NCI-H1092 (cell line): ENCODE measurements around the gene C5AR1.
"Not testable (repeated sequence)": the region's sequence is repeated elsewhere in the genome, so short reads cannot be mapped to it uniquely, and the experiment has no call there.

Experiments used
- DNase-seq: peaks from one replicate; lab custom pipeline; 2025; lab: John Stamatoyannopoulos, UW

C5AR1 gene

DNA sequence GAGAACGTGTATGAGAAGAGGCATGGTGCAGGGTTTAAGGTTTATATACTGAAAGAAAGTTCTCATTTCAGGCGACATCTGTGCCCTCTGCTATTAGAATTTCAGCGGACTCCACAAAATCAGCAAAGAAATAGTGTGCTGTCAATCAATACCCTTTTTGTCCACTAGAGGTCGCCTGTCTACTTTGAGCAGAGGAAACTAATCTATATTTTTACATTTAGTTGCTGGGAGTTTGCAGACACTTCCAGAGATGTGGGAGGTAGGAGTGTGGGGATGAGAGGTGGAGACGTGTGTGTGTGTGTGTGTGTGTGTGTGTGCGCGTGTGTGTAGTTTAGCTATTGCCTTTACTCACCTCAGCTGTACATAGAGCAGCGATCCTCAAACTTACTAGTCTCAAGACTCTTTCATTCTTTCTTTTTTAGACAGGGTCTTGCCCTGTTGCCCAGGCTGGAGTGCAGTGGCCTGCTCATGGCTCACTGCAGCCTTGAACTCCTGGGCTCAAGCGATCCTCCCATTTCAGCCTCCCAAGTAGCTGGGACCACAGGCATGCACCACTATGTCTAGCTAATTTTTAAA lies 25.2 kb upstream of the C5AR1 start:
- DNase-seq: peak; percentile 5

DNA sequence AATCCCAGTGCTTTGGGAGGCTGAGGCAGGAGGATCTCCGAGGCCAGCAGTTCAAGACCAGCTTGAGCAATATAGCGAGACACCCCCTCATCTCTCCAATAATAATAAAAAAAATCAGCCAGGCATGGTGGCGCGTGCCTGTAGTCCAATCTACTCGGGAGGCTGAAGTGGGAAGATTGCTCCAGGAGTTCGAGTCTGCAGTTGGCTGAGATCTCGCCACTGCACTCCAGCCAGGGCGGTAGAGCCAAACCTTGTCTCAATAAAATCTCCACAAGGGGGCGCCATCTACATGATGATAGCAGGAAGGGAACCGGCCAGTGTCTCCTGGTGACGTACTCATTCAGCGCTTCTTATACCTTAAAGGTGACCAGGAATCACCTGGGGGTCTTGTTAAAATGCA lies 13.6 kb upstream of the C5AR1 start:
- peak; percentile 69 for DNase-seq

DNA sequence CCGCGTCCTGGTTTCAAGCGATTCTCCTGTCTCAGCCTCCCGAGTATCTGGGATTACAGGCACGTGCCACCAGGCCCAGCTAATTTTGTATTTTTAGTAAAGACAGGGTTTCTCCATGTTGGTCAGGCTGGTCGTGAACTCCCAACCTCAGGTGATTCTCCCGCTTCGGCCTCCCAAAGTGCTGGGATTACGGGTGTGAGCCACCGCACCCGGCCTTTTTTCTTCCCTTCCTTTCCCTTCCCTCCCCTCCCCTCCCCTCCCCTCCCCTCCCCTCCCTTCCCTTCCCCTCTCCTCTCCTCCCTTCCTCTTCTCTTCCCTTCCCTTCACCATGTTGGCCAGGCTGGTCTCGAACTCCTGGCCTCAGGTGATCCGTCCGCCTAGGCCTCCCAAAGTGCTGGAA lies 8.8 kb upstream of the C5AR1 start:
- not testable (repeated sequence) for DNase-seq

DNA sequence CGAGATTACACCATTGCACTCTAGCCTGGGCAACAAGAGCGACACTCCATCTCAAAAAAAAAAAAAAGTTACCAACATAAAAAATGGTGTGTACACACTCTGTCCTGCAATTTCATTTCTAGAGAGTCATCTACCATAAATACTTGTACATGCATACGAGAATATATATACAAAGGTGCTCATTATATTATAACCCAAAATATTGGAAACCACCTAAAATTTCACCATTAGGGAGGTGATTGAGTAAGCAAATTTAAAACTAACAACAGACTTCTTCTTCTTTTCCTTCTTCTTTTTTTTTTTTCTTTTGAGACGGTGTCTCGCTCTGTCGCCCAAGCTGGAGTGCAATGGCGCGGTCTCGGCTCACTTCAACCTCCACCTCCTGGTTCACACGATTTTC lies 7.4 kb upstream of the C5AR1 start:
- DNase-seq: no peak

DNA sequence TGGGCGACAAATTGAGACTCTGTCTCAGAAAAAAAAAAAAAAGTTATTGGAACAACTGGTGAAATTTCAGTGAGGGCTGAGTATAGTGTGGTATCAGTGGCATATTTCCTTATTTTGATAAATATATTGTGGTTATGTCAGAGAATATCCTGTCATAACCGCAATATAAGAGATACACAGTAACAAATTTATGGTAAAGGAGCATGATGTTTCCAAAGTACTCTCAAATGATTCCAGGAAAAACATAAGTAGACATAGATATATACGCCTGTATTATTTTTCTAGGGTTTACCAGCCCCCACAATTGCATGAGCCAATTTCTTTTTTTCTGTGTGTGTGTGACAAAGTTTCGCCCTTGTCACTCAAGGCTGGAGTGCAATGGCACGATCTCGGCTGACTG lies 5.7 kb upstream of the C5AR1 start:
- no peak for DNase-seq

DNA sequence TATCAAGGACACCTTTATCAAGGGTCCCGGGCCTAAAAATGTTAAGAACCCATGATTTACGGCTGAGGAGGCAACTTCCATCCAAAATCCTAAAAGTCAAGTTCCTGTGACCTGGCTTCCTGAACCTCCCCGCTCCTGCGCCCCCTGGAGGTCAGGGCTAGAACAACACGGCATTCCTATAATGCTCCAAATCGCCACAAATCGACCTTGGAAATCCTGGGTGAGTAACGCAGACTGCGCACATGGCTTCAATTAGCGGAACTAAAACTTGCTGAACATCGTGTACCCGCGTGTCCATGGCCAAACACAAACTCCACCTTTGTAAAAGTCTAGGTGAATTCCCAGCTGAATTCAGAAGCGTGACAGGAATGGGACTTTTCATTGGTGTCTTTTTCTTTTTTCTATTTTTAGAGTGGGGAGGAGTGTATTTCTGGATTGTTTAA lies 4.3 kb upstream of the C5AR1 start:
- peak; percentile 0 for DNase-seq

DNA sequence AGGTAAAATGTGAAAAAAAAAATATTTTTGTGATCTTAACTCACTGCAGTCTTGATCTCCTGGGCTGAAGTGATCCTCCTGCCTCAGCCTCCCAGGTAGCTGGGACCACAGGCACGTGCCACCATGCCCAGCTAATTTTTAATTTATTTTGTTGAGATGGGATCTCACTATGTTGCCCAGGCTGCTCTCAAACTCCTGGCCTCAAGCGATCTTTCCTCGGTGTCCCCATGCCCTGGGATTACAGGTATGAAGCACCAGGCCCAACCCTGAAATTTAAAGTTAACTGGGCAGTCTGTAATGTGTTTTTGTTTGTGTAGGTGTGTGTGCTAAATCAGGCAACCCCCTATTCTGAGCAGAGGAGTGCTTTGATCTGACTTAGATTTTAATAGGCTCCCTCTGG lies 3.4 kb upstream of the C5AR1 start:
- DNase-seq: no peak

DNA sequence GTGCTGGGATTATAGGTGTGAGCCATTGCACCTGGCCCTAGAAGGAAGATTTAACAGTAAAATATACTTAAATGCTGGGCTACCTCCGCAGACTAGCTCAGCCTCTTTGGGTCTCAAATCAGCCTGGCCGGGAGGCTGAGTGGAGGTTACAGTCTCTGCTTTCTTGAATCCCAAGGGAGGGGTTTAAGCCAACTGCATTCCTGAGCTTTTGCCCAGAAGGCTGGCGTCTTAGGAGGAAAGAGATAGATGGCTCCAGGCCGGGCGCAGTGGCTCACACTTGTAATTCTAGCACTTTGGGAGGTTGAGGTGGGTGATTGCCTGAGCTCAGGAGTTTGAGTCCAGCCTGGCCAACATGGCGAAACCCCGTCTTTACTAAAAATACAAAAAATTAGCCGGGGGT lies 623 bp upstream of the C5AR1 start:
- no peak for DNase-seq

DNA sequence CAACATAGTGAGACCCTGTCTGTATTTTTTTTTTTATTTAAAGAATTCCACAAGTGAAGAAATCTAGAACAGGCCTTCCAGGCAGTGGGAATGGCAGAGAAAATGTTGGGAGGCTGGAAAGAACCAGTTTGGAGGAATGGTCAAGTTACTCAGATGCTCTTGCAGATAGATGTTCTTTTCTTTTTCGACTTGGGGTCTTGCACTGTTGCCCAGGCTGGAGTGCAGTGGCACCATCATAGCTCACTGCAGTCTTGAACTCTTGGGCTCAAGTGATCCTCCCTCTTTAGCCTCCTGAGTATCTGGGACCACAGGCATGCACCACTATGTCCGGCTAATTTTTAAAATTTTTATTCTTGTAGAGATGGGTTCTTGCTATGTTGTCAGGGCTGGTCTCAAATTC lies 662 bp downstream of the C5AR1 start:
- DNase-seq: no peak

DNA sequence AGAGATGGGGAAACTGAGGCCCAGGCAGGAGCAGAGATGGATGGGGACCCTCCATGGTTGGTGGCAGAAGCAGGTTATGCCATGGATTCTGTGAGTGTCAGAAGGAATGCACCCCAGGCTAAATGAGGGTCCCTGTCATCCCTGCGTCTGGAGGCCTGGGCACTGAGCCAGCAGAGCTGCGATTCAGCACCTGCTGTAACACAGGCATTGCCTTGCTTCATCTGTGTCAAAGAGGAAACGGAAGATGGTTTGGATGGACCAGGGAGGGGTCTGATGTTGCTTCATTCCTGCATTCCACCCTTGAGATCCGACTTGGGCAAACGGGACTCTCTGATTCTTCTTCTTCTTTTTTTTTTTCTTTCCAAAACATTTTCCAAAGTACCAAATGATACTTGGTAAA lies 1.2 kb downstream of the C5AR1 start:
- peak; percentile 20 for DNase-seq

DNA sequence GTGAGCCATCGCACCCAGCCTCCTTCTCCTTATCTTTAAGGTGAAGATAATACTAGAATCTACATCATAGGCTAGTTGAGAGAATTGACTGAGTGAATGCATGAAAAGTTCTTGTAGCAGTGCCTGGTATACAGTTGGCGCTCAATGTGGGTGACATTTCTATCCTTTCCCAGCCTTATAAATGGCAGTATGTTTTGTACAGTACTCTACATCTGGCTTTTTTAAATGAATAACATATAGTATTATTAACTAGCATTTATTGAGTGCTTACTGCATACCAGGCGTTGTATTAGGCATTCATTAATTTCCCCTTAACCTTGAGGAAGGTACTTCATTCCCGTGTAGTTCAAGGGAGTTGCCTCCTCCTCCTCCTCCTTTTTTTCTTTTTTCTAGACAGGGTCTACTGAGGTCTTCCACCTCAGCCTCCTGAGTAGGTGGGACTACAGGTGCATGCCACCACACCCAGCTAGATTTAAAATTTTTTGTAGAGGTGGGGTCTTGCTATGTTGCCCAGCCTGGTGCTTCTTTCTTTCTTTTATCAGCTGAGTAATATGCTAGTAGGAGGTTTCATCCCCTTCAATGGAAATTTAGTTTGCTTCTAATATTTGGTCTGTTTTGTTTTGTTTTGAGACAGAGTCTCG lies 2.8 kb downstream of the C5AR1 start:
- DNase-seq: no peak

DNA sequence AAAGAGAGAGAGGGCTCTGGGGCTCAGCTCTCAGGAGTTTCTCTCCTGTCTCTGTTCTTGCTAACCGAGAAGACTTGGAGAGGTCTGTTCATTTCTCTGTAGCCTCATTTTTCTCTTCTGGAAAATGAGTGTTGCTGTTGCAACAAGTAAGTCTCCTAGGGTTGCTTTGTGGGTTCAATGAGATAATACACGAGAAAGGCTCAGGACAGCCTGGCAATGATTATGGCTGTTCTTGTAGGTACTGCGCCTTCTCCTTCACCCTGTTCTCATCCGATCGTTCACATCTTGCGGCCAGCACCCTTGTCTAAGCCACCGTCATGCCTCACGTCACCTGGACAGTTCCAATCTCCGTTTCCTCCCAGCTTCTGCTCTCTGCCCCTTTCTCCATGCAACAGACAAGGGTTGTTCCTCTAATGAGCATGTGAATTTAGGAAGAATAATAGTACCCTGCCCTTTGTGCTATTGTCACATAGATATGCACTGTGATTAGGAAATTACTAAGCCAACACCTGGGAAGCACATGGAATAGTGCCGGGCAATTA lies 4.2 kb downstream of the C5AR1 start:
- DNase-seq: no peak

DNA sequence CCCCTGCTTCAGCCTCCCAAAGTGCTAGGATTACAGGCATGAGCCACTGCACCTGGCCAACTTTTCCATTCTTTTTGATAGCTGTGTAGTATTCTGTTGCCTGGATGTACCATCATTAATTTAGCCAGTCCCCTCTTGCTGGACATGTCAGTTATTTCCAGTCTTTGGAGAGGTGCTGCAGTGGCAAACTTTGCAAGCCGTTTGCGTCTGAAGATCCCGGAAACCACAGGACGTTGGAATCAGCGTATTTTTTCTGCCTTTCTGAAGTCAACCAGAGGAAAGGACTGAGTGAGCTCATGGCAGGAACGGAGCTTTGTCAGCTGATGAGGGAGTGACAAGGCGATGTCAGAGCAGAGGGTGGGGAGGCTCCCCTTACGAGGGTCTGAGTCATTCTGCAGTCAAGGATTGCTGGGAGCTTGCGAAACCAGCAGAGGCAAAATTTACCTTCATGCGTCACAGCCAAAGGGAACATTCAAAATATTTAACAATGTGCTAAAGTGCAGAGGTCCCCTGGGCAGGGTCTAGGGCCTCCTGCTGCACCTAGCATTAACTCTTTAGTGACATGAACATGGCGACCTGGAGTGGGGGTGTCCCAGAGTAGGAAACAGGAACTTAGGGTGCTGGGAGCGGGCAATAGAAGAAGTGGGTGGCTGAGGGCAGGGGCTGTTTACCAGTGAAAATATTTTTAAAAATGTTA lies 5.6 kb downstream of the C5AR1 start:
- no peak for DNase-seq

DNA sequence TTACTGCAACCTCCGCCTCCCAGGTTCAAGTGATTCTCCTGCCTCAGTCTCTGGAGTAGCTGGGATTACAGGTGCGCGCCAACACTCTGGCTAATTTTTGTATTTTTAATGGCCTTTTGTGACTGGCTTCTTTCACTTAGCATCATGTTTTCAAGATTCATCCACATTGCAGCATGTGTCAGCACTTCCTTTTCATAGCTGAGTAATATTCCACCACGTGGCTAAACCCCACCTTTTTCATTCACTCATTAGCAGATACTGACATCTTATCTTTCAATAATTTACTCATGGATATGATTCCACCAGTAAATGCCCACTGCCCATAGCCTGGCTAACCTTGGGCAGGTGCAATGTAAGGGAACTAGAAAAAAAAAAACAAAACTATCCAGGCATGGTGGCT lies 6.9 kb downstream of the C5AR1 start:
- no peak for DNase-seq

DNA sequence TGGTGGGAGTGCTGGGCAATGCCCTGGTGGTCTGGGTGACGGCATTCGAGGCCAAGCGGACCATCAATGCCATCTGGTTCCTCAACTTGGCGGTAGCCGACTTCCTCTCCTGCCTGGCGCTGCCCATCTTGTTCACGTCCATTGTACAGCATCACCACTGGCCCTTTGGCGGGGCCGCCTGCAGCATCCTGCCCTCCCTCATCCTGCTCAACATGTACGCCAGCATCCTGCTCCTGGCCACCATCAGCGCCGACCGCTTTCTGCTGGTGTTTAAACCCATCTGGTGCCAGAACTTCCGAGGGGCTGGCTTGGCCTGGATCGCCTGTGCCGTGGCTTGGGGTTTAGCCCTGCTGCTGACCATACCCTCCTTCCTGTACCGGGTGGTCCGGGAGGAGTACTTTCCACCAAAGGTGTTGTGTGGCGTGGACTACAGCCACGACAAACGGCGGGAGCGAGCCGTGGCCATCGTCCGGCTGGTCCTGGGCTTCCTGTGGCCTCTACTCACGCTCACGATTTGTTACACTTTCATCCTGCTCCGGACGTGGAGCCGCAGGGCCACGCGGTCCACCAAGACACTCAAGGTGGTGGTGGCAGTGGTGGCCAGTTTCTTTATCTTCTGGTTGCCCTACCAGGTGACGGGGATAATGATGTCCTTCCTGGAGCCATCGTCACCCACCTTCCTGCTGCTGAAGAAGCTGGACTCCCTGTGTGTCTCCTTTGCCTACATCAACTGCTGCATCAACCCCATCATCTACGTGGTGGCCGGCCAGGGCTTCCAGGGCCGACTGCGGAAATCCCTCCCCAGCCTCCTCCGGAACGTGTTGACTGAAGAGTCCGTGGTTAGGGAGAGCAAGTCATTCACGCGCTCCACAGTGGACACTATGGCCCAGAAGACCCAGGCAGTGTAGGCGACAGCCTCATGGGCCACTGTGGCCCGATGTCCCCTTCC lies 10.5 kb downstream of the C5AR1 start:
- DNase-seq: no peak

DNA sequence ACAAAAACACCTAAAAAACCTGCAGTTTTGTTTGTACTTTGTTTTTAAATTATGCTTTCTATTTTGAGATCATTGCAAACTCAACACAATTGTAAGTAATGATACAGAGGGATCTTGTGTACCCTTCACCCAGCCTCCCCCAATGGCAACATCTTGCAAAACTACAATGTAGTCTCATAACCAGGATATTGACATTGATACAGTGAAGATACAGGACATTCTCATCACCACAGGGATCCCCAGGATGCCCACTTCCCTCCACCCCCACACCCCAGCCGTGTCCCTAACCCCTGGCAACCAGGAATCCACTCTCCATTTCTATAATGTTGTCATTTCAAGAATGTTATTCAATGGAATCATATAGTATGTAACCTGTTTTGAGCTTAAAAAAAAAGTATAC lies 12.0 kb downstream of the C5AR1 start:
- DNase-seq: no peak

DNA sequence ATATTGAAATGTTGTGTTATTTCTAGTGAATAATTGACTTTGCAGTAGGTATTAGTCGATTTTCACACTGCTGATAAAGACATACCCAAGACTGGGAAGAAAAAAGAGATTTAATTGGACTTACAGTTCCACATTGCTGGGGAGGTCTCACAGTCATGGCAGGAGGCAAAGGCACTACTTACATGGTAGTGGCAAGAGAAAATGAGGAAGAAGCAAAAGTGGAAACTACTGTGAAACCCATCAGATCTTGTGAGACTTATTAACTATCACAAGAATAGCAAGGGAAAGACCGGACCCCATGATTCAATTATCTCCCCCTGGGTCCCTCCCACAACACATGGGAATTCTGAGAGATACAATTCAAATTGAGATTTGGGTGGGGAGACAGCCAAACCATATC lies 12.4 kb downstream of the C5AR1 start:
- no peak for DNase-seq

DNA sequence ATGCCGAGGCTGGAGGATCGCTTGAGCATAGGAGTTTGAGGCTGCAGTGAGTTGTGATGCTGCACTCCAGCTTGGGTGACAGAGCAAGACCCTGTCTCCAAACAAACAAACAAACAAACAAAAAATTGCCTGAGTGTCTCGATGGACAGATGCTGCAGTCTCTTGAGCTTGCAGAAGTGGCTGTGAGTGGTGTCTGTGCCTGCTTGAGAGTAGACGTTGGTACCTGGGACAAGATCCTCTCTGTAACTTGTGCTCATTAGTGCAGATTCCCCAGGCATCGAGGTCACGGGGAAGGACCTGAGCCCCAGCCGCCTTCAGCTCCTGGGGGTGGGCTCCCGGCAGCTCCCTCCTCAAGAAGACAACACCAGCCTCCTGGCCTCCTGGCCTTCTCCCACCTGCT lies 13.7 kb downstream of the C5AR1 start:
- DNase-seq: no peak

DNA sequence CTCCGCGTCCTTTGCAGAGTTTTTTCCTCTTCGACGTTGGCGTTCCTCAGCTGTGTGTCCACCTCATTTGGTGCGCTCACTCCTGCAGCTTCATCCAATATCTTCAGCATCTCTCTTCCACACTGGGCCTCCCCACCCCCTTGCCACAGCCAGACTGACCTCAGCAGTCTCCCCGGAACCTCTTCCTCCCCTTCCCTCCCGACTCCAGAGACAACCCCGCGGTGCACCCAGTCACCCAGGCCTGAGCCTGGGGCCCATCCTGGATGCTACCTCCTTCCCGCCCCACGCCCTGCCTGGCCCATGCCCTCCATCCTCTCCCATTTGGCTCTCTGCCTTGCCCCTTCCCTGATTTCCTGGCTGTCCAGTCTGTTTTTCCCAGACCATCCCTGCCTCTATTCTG lies 14.2 kb downstream of the C5AR1 start:
- no peak for DNase-seq

DNA sequence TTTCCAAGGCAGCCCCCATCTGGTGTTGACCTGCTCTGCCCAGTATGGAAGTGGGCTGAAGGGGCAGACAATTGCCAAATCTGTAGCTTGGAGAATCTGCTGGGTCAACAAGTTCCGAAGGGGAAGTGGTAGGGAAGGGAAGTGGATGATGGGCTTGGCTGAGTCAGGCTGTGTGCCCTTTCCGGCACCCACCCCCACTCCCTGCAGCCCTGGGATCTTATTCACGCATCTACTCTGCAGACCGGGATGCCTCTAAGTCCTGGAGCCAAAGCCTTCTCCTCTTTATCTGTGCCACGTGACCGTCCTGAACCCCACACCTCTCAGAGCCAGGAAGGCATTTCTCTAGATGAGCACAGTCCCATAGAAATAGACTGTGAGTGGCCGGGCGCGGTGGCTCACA lies 14.8 kb downstream of the C5AR1 start:
- no peak for DNase-seq

DNA sequence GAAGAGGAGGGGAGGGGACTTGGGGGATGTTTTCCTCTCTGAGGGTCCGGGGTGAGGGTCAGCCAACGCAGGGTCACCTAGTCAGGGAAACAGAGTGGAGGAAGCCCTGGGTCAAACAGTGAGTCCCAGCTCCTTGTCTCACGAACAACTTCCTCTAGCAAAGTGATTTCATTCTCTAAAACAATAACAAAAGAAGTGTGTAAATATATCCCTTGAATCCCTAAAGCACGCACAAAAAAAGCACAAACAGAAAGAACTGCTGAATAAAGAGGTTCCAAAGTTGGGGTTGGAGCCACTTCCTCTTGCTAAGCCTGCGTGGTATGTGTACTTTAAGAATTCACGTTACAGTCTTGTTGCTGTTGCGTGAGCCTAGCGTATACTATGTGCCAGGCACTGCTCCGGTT lies 20.8 kb downstream of the C5AR1 start:
- no peak for DNase-seq

DNA sequence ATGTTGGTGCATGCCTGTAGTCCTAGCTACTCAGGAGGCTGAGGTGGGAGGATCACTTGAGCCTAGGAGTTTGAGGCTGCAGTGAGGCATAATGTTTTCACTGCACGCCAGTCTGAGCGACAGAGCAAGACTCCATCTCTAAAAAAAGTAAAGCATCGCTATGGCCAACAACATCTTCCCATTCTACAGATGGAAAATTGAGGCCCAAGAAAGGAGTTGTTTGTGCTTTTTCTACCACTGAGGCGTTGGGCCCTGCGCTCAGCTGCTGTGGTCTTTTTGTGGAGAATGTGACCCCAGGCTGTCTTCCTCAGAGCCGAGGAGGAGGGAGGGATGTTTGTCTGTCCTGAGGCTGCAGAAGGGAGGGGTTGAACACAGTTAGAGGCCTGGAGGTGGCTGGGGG lies 21.8 kb downstream of the C5AR1 start:
- DNase-seq: no peak
